ENCODE measurements around the gene VPS11. TPM values are rescaled to one million over a fixed set of nuclear protein-coding genes. Genes with fewer than 3 reads are reported as not detected.

Gene VPS11
- total RNA-seq, 4 donors from 2014 or later: 15.2 to 28.4 (median 18.2) TPM

DNA sequence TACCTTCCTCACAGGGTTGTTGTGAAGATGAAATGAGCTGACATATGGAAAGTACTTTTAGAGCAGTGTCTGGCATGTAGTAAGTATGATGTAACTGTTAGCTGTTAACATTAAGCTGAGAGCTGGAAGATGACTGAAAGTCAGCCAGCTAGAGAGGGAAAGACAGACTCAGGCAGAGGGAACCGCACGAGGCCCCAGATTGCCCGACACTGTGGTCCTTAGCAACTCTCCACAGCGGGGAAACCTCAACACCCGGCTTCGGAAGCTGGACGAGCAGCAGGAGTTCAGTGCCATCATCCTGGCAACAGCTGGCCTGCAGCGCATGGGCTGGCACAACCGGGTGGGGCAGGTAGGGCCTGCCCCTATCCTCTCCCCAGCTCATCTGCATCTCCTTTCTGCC lies 23.6 kb downstream of the VPS11 start:
- TF ChIP-seq POLR2A (IDR thresholded peaks at IDR 0.05) (no peak), CTCF (IDR thresholded peaks at IDR 0.05) (no peak)
- DNase-seq: no peak
- no peak overlapping the region for H3K4me3 ChIP-seq
- no peaks in the 10 kb centered on the region for H3K27me3 ChIP-seq
- H3K27ac ChIP-seq: no peak overlapping the region
- H3K9me3 ChIP-seq: no peaks in the 10 kb centered on the region
- peaks cover 0 to 17% (median 0%) of the 10 kb centered on the region in 3 donors for H3K36me3 ChIP-seq
- 75 to 78% methylated on average over 6 to 9 of the region's 9 CpGs for WGBS, 2 donors
- H3K4me1 ChIP-seq: peaks cover 16 to 48% (median 22%) of the 10 kb centered on the region in 3 donors
- intact Hi-C loops (cut with DNase I): loop anchor here (10.0 kb wide), 1 partner anchor 104 kb away; no protein-coding TSS in a partner anchor

DNA sequence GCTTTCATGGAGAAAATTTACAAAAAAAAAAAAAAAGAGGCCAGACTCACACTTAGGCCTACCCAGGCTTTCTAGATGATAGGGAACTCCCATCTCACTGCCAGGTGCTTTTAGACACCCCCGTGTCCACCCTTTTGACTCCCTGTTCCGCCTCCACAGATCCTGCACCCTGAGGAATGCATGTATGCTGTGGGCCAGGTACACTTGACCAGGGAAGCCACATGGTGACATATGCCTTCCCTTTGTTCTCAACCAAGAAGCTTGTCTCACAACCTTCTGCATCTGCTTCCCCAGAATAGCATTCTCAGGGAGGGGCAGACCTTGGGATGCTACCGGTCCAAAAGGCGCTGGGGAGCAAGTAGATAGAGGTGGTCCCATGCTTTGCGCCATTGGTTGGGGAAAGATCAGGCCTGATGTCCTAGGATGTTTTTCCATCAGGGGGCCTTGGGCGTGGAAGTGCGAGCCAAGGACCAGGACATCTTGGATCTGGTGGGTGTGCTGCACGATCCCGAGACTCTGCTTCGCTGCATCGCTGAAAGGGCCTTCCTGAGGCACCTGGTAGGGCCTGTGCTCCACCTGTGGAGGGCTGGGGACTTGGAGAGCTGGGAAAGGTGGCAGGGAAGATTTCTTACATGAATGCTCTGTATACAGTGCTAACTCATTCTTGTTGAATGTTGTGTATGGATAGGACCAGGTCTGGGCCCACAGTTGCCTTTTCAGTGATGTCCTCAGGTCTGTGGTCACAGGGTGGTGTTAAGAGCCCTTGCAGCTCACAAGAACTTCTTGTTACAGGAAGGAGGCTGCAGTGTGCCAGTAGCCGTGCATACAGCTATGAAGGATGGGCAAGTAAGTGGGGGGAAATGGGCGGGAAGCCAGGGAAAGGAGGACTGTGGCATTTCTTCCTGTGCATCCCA lies 24.6 kb downstream of the VPS11 start:
- WGBS, 2 donors: 81 to 86% methylated on average over 13 of the region's 13 CpGs
- peaks cover 0 to 27% (median 8%) of the 10 kb centered on the region in 3 donors for H3K36me3 ChIP-seq
- no peak overlapping the region for H3K27ac ChIP-seq
- H3K4me3 ChIP-seq: peak overlapping the region in 2 of 4 donors; percentile 92 to 93
- no peaks in the 10 kb centered on the region for H3K27me3 ChIP-seq
- no peaks in the 10 kb centered on the region for H3K9me3 ChIP-seq
- peaks cover 14 to 42% (median 21%) of the 10 kb centered on the region in 3 donors for H3K4me1 ChIP-seq
- TF ChIP-seq CTCF (IDR thresholded peaks at IDR 0.05) (no peak), POLR2A (IDR thresholded peaks at IDR 0.05) (no peak)
- no peak for DNase-seq
- intact Hi-C loops (cut with DNase I): loop anchor here (10.0 kb wide), 1 partner anchor 103 kb away; no protein-coding TSS in a partner anchor

GRCh38 chr11:119092880-119093842 lies 25.5 kb downstream of the VPS11 start:
- DNase-seq: no peak
- H3K27ac ChIP-seq: peak overlapping the region; percentile 29 to 97 (median 93)
- peaks cover 14 to 36% (median 21%) of the 10 kb centered on the region in 3 donors for H3K4me1 ChIP-seq
- H3K27me3 ChIP-seq: no peaks in the 10 kb centered on the region
- intact Hi-C loops (cut with DNase I): loop anchor here (10.0 kb wide), 1 partner anchor 102 kb away; no protein-coding TSS in a partner anchor
- peaks cover 6 to 36% (median 16%) of the 10 kb centered on the region in 3 donors for H3K36me3 ChIP-seq
- TF ChIP-seq POLR2A (IDR thresholded peaks at IDR 0.05) (no peak), CTCF (IDR thresholded peaks at IDR 0.05) (no peak)
- 34 to 43% methylated on average over 5 to 10 of the region's 12 CpGs for whole genome bisulfite sequencing, 2 donors
- H3K4me3 ChIP-seq: peak overlapping the region; percentile 73 to 93 (median 86)
- no peaks in the 10 kb centered on the region for H3K9me3 ChIP-seq

GRCh38 chr11:119093942-119094815 lies 26.6 kb downstream of the VPS11 start:
- no peak for TF ChIP-seq CTCF (IDR thresholded peaks at IDR 0.05)
- no peak for TF ChIP-seq POLR2A (IDR thresholded peaks at IDR 0.05)
- 1 to 4% methylated on average over 5 to 8 of the region's 81 CpGs for WGBS, 2 donors
- H3K36me3 ChIP-seq: peaks cover 6 to 45% (median 16%) of the 10 kb centered on the region in 3 donors
- no peaks in the 10 kb centered on the region for H3K27me3 ChIP-seq
- no peak for DNase-seq
- H3K9me3 ChIP-seq: no peaks in the 10 kb centered on the region
- peaks cover 14 to 36% (median 21%) of the 10 kb centered on the region in 3 donors for H3K4me1 ChIP-seq
- peak overlapping the region; percentile 90 to 97 (median 96) for H3K27ac ChIP-seq
- intact Hi-C loops (cut with DNase I): loop anchor here (10.0 kb wide), 1 partner anchor 101 kb away; no protein-coding TSS in a partner anchor
- H3K4me3 ChIP-seq: peak overlapping the region; percentile 73 to 93 (median 86)
